ENCODE data around the gene TMEM204.

DNA sequence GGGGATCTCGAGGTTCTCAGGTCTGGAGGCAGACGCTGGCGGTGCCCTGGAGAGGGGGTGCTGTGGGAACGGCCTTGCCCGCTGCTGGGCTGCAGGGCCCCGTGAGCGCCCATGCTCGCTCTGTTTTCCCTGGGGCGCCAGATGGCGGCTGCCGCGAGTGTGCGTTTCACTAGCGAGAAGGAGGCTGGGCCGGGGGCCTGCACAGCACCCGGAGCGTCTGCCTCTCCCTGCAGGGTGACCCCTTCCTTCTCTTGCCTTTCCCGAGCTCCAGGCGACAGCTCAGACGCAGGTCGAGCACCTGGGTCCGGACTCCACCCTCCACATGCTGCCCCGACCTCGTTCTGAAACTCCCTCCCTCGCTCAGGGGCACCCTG lies 37.6 kb upstream of the TMEM204 start:
- TF ChIP-seq POLR2A (IDR thresholded peaks at IDR 0.05; ENCODE audit: low read depth, low read length) (no peak), POLR2AphosphoS5 (IDR thresholded peaks at IDR 0.05; ENCODE audit: low read depth, low read length) (no peak)
